ENCODE data around the gene ZNF555. TPM values are rescaled to one million over a fixed set of nuclear protein-coding genes. Genes with fewer than 3 reads are reported as not detected.
A peak's percentile ranks its signal among the peaks of the same experiment; 100 is the strongest.

ZNF555 gene
- total and polyA plus RNA-seq, 2 of the 13 experiments (the other 11 are each of a cell fraction or from before 2014, with no cell fraction given): 5.0 to 8.0 TPM

DNA sequence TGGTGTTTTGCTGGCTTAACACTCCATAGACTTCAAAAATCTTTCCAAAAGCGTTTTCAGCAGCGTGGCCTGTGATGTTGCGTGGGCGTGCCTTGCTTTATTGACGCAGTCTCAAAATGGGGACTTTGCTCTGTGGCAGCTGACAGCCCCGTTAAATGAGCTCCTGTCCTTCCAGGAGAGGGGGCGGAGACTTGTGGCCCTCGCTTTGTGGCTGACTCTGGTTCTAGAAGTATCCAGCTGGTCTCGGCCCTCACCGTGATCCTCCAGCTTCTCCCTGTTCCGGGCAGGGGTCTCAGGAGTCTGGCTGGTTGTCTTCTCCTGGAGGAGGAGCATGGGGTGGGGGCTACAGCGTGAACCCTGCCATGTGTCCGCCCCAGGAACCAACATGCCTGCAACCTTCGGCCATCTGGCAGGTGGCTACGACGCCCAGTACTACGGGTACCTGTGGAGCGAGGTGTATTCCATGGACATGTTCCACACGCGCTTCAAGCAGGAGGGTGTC is 30.0 kb upstream of the ZNF555 start (continued):
- TF ChIP-seq KDM3A (CRISPR knock-in tag; IDR thresholded peaks at IDR 0.05; ENCODE audit: low read depth) (no peak), PHF21A (CRISPR knock-in tag; IDR thresholded peaks at IDR 0.05) (peak; percentile 27; the same call in 1 of the 2 replicates), MNT (IDR thresholded peaks at IDR 0.05) (no peak), CBX2 (IDR thresholded peaks at IDR 0.05; ENCODE audit: low read depth, low read length) (no peak), CBX2 (CRISPR knock-in tag; IDR thresholded peaks at IDR 0.05; ENCODE audit: low read depth) (no peak), GATAD1 (CRISPR knock-in tag; IDR thresholded peaks at IDR 0.05) (no peak), ZNF446 (CRISPR knock-in tag; IDR thresholded peaks at IDR 0.05) (no peak), KDM5B (CRISPR knock-in tag; IDR thresholded peaks at IDR 0.05; ENCODE audit: borderline replicate concordance) (peak; percentile 62; the same call in 1 of the 2 replicates), ZNF772 (CRISPR knock-in tag; IDR thresholded peaks at IDR 0.05) (0 out of 2 replicates have a peak, but pooled peaks have one; percentile 57), ZNF451 (CRISPR knock-in tag; IDR thresholded peaks at IDR 0.05) (no peak; the same call in 1 of the 2 replicates), HNRNPLL (IDR thresholded peaks at IDR 0.05; ENCODE audit: low read depth, low read length, poor library complexity, severe bottlenecking) (peak; percentile 15), ZNF326 (CRISPR knock-in tag; IDR thresholded peaks at IDR 0.05; ENCODE audit: borderline replicate concordance) (no peak), ZNF367 (CRISPR knock-in tag; IDR thresholded peaks at IDR 0.05; ENCODE audit: borderline replicate concordance) (no peak), HNRNPUL1 (IDR thresholded peaks at IDR 0.05; ENCODE audit: low read depth, low read length) (no peak), SALL1 (CRISPR knock-in tag; IDR thresholded peaks at IDR 0.05) (peak; percentile 80), ZFP36L1 (CRISPR knock-in tag; IDR thresholded peaks at IDR 0.05) (no peak), SMARCE1 (IDR thresholded peaks at IDR 0.05; ENCODE audit: borderline replicate concordance) (no peak)
- TF ChIP-seq, protein P1, sequence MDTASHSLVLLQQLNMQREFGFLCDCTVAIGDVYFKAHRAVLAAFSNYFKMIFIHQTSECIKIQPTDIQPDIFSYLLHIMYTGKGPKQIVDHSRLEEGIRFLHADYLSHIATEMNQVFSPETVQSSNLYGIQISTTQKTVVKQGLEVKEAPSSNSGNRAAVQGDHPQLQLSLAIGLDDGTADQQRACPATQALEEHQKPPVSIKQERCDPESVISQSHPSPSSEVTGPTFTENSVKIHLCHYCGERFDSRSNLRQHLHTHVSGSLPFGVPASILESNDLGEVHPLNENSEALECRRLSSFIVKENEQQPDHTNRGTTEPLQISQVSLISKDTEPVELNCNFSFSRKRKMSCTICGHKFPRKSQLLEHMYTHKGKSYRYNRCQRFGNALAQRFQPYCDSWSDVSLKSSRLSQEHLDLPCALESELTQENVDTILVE (CRISPR knock-in tag; IDR thresholded peaks at IDR 0.05): no peak
- TF ChIP-seq, protein P2, sequence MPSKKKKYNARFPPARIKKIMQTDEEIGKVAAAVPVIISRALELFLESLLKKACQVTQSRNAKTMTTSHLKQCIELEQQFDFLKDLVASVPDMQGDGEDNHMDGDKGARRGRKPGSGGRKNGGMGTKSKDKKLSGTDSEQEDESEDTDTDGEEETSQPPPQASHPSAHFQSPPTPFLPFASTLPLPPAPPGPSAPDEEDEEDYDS (CRISPR knock-in tag; IDR thresholded peaks at IDR 0.05): peak; percentile 55; the same call in 1 of the 2 replicates
- TF ChIP-seq, protein P3, sequence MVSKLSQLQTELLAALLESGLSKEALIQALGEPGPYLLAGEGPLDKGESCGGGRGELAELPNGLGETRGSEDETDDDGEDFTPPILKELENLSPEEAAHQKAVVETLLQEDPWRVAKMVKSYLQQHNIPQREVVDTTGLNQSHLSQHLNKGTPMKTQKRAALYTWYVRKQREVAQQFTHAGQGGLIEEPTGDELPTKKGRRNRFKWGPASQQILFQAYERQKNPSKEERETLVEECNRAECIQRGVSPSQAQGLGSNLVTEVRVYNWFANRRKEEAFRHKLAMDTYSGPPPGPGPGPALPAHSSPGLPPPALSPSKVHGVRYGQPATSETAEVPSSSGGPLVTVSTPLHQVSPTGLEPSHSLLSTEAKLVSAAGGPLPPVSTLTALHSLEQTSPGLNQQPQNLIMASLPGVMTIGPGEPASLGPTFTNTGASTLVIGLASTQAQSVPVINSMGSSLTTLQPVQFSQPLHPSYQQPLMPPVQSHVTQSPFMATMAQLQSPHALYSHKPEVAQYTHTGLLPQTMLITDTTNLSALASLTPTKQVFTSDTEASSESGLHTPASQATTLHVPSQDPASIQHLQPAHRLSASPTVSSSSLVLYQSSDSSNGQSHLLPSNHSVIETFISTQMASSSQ (IDR thresholded peaks at IDR 0.05; ENCODE audit: low read depth): no peak
- TF ChIP-seq, protein P3 (CRISPR knock-in tag; IDR thresholded peaks at IDR 0.05; ENCODE audit: borderline replicate concordance): no peak
- TF ChIP-seq, protein P4, sequence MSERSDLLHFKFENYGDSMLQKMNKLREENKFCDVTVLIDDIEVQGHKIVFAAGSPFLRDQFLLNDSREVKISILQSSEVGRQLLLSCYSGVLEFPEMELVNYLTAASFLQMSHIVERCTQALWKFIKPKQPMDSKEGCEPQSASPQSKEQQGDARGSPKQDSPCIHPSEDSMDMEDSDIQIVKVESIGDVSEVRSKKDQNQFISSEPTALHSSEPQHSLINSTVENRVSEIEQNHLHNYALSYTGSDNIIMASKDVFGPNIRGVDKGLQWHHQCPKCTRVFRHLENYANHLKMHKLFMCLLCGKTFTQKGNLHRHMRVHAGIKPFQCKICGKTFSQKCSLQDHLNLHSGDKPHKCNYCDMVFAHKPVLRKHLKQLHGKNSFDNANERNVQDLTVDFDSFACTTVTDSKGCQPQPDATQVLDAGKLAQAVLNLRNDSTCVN (CRISPR knock-in tag; IDR thresholded peaks at IDR 0.05; ENCODE audit: borderline replicate concordance): no peak
